ENCODE data around the gene LRFN2.
A peak's percentile ranks its signal among the peaks of the same experiment; 100 is the strongest.

LRFN2 gene

DNA sequence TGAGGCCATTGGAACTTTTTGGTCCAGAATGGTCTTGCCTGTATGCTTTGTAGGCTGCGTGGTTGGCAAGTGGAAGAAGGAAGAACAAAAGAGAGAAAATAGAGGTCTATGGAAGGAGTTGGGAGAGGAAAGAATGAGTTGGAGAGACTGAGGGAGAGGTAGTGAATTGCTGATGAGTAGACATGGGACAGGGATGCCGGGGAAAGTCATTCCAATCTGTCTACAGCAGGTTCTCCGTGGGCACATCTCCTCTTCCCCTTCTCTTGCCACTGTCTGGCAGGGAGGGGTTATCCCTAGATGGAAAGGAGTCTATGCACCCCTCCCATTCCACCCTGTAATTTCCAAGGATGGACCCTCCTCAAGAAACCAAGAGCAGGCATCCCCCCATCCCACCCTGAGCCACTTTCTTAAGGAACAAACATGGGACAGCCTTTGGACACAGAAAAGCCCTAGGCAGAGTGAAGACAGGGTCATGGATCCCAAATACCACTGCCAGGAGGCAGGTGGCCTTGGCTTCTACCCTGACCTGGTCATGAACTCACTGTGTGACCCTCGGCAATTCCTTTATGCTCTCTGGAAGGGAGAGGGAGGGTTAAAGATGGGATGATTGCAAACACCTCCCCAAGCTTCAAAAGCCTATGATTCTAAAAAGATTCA is 196.9 kb downstream of the LRFN2 start:
- Histone ChIP-seq H3K9me2 (replicated peaks; ENCODE audit: low read depth, low read length) (no peaks in the 10 kb centered on the region), H3K9me3 (ENCODE audit: insufficient read depth, low read depth, low read length) (no peaks in the 10 kb centered on the region), H4K20me1 (ENCODE audit: insufficient read depth, low read length, poor library complexity, severe bottlenecking) (no peaks in the 10 kb centered on the region), H3K79me2 (ENCODE audit: insufficient read depth, low read length) (no peaks in the 10 kb centered on the region), H3K4me2 (ENCODE audit: low read depth, low read length, poor library complexity, severe bottlenecking) (no peak overlapping the region), H3K9ac (ENCODE audit: low read depth, low read length, poor library complexity, severe bottlenecking) (no peak overlapping the region), H3K4me3 (ENCODE audit: low read length, poor library complexity, severe bottlenecking) (no peak overlapping the region), H3F3A (ENCODE audit: low read depth) (no peaks in the 10 kb centered on the region), H3K36me3 (ENCODE audit: insufficient read depth, low read length) (no peaks in the 10 kb centered on the region), H3K27me3 (ENCODE audit: insufficient read depth, low read length, poor library complexity, severe bottlenecking) (no peaks in the 10 kb centered on the region), H2AFZ (ENCODE audit: low read length) (no peak overlapping the region), H3K4me1 (ENCODE audit: insufficient read depth, low read length, poor library complexity, severe bottlenecking) (peaks cover 40% of the 10 kb centered on the region)
- no peak for TF ChIP-seq EZH2phosphoT487 (IDR thresholded peaks at IDR 0.05; ENCODE audit: borderline replicate concordance)
- TF ChIP-seq, protein P1, sequence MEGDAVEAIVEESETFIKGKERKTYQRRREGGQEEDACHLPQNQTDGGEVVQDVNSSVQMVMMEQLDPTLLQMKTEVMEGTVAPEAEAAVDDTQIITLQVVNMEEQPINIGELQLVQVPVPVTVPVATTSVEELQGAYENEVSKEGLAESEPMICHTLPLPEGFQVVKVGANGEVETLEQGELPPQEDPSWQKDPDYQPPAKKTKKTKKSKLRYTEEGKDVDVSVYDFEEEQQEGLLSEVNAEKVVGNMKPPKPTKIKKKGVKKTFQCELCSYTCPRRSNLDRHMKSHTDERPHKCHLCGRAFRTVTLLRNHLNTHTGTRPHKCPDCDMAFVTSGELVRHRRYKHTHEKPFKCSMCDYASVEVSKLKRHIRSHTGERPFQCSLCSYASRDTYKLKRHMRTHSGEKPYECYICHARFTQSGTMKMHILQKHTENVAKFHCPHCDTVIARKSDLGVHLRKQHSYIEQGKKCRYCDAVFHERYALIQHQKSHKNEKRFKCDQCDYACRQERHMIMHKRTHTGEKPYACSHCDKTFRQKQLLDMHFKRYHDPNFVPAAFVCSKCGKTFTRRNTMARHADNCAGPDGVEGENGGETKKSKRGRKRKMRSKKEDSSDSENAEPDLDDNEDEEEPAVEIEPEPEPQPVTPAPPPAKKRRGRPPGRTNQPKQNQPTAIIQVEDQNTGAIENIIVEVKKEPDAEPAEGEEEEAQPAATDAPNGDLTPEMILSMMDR (conservative IDR thresholded peaks at IDR 0.05; ENCODE audit: low read length), result no peak

DNA sequence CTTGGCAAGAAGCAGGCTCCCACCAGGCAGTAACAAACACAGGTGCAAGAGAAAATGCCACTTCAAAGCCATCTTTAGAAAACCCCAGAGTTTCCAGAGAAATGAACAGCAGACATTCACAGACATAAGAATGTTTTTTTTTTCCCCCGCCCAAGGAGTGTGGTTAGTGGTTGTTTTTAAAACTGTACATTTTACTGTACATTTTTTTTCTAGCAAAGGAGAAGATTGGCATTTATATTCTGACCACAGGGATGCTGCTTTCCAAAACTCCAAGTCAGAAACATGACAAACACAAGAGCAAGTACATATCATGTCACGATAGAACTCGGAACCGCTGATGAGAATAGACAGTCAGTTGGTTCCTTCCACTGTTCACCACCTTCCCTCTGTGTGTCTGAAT is 197.9 kb downstream of the LRFN2 start:
- H3K9ac ChIP-seq (ENCODE audit: low read depth, low read length, poor library complexity, severe bottlenecking), result no peak overlapping the region
- H3K9me2 ChIP-seq (replicated peaks; ENCODE audit: low read depth, low read length), result no peaks in the 10 kb centered on the region

DNA sequence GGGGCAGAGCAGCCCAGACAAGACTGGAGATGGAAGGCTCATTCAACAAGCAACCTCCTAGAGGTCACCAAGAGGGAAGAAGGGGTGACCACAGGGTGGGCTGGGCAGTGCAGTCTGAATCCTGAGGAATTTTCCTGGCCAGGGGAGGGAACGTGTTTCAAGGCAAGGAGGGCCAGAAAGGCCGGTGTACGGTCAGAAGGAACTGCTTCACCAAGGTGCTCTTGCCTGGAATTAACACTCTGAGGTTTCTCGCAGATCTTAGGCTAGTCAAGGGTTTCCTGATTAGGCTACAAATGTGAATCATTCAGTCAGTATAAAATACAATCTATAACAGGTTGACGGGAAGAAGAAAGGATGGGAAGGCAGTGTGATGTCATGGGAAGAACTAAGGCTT is 199.3 kb downstream of the LRFN2 start:
- Histone ChIP-seq H3K79me2 (ENCODE audit: insufficient read depth, low read length) (no peaks in the 10 kb centered on the region), H3K4me3 (ENCODE audit: low read length, poor library complexity, severe bottlenecking) (no peak overlapping the region), H3K9ac (ENCODE audit: low read depth, low read length, poor library complexity, severe bottlenecking) (no peak overlapping the region), H3K9me3 (ENCODE audit: insufficient read depth, low read depth, low read length) (no peaks in the 10 kb centered on the region), H3K27me3 (ENCODE audit: insufficient read depth, low read length, poor library complexity, severe bottlenecking) (no peaks in the 10 kb centered on the region), H3K4me2 (ENCODE audit: low read depth, low read length, poor library complexity, severe bottlenecking) (no peak overlapping the region), H2AFZ (ENCODE audit: low read length) (no peak overlapping the region), H3K36me3 (ENCODE audit: insufficient read depth, low read length) (no peaks in the 10 kb centered on the region), H3K9me2 (replicated peaks; ENCODE audit: low read depth, low read length) (no peaks in the 10 kb centered on the region), H4K20me1 (ENCODE audit: insufficient read depth, low read length, poor library complexity, severe bottlenecking) (no peaks in the 10 kb centered on the region), H3K4me1 (ENCODE audit: insufficient read depth, low read length, poor library complexity, severe bottlenecking) (peaks cover 40% of the 10 kb centered on the region), H3F3A (ENCODE audit: low read depth) (no peaks in the 10 kb centered on the region)
- TF ChIP-seq, protein P1 (conservative IDR thresholded peaks at IDR 0.05; ENCODE audit: low read length), result no peak
- no peak for TF ChIP-seq EZH2phosphoT487 (IDR thresholded peaks at IDR 0.05; ENCODE audit: borderline replicate concordance)

More for the DNA sequence above, 197.9 kb downstream of the LRFN2 start:
- H3K4me1 ChIP-seq (ENCODE audit: insufficient read depth, low read length, poor library complexity, severe bottlenecking), result peaks cover 40% of the 10 kb centered on the region
- H3K4me2 ChIP-seq (ENCODE audit: low read depth, low read length, poor library complexity, severe bottlenecking), result peak overlapping the region; percentile 29
- H3K79me2 ChIP-seq (ENCODE audit: insufficient read depth, low read length), result no peaks in the 10 kb centered on the region
- H3K4me3 ChIP-seq (ENCODE audit: low read length, poor library complexity, severe bottlenecking), result no peak overlapping the region
- H3F3A ChIP-seq (ENCODE audit: low read depth), result no peaks in the 10 kb centered on the region
- no peak overlapping the region for H2AFZ ChIP-seq (ENCODE audit: low read length)
- H3K36me3 ChIP-seq (ENCODE audit: insufficient read depth, low read length), result no peaks in the 10 kb centered on the region
- H3K27me3 ChIP-seq (ENCODE audit: insufficient read depth, low read length, poor library complexity, severe bottlenecking), result no peaks in the 10 kb centered on the region
- no peaks in the 10 kb centered on the region for H3K9me3 ChIP-seq (ENCODE audit: insufficient read depth, low read depth, low read length)
- no peaks in the 10 kb centered on the region for H4K20me1 ChIP-seq (ENCODE audit: insufficient read depth, low read length, poor library complexity, severe bottlenecking)
- TF ChIP-seq, protein P1 (conservative IDR thresholded peaks at IDR 0.05; ENCODE audit: low read length), result no peak
- no peak for TF ChIP-seq EZH2phosphoT487 (IDR thresholded peaks at IDR 0.05; ENCODE audit: borderline replicate concordance)

Data from Loucy (cell line).